HG03159 (cell line): Measurements from ENCODE around the gene VWA2.
A peak's percentile ranks its signal among the peaks of the same experiment; 100 is the strongest.

Source experiments
- ATAC-seq: cut with Tn5 transposase; IDR thresholded peaks from one replicate; pipeline ENCODE4 v1.9.1; 2021; ENCODE audit warnings: mild to moderate bottlenecking, moderate library complexity; ENCODE audit not compliant: unreplicated experiment

VWA2 gene

GRCh38 chr10:114293075-114293474, 54.0 kb downstream of the VWA2 start:
- no peak for ATAC-seq

GRCh38 chr10:114294549-114294948, 55.5 kb downstream of the VWA2 start:
- no peak for ATAC-seq

DNA sequence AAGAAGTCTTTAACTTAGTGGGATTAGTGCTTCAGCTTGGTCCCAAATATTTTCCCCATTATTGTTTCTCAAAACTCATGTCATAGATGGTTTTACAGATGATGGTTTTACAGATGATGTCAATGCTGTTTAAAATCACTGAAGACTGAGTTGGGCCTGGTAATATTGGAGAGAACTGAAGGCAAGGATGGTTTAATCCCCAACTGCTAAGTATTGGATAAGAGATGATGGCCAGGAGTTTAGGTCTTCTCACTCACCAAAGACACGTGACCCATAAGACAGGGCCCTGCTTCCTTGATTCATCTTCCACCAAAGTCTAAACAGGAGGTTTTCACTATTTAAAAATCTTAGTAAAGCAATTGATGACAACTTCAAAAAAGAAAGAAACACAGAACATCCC, 56.3 kb downstream of the VWA2 start:
- ATAC-seq: no peak

GRCh38 chr10:114297136-114297705, 58.2 kb downstream of the VWA2 start:
- ATAC-seq: no peak

- no peak for ATAC-seq
These were observed 61.1 kb downstream of the VWA2 start for GRCh38 chr10:114300036-114300645.

DNA sequence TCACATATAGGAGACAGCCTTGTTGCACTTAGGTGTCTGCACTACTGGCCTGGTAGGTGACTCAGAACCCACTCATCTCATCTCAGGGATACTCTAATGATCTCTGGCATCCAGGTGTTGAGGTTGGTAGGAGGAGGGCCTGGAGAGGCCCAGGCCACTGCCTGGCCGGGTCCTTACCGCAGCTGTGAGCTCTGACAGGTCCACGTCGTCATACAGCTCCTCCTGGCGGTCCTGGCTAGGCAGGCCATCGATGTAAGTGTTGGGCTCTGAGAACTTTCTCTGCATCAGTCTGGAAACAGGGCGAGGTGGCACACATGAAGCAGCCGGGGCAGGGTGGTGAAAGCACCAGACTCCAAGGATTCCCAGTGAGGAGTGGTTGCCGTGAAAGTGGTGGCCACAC, 62.1 kb downstream of the VWA2 start:
- ATAC-seq: no peak

- ATAC-seq: no peak
These were observed 63.1 kb downstream of the VWA2 start for GRCh38 chr10:114301951-114302710.

DNA sequence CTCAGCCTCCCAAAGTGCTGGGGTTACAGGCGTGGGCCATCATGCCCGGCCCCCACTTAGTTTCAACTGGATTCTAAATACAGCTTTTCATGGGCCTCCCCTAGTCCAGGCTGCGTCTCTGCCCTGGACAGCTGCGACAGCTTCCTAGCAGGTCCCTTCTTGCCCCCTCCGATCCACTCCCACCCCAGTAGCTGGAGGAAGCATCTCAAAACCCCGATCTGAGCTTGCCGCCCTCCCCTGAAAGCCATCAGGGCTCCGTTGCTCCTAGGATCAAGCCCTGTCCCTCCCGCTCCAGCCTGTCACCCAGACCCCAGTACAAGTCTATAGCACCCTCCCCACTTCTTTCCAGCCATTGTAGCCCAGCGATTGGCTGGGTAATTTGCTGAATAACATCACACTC, 64.5 kb downstream of the VWA2 start:
- peak; percentile 1 for ATAC-seq

DNA sequence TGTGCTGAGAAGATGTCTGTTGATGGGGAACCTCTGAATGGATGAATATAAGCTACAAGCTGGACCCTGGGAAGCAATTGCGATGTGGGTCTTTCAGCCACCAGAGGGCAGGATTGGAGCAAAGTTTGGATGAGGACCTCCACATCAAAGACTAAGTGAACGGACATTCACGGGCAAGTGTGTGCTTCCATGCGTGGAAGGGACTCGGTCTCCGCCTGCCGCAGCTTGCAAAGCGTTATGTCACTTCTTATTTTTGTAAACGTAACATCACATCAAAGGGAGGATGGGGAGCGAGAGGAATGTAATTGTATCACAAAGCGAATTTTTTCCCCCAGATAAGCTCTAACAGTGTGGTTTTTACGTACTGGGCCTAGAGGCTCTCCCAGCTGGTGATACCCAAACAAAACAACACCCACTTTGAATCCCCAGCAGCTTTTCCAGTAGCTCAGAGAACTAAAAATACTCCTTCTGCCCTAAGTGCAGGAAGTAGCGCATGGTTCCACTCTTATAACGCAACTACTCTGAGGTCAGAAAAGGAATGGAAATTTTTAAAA, 65.0 kb downstream of the VWA2 start:
- peak; percentile 79 for ATAC-seq

- ATAC-seq: peak; percentile 66
These were observed 65.7 kb downstream of the VWA2 start for GRCh38 chr10:114304571-114305421.

DNA sequence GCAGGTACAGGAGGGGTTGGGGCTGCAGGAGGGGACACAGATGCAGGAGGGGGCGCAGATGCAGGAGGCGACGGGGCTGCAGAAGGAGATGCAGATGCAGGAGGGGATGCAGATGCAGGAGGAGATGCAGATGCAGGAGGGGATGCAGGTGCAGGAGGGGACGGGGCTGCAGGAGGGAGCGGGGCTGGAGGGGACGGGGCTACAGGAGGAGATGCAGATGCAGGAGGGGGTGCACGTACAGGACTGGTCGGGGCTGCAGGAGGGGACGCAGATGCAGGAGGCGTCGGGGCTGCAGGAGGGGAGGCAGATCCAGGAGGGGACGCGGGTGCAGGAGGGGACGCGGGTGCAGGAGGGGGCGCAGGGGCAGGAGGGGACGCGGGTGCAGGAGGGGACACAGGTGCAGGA, 66.5 kb downstream of the VWA2 start:
- no peak for ATAC-seq

DNA sequence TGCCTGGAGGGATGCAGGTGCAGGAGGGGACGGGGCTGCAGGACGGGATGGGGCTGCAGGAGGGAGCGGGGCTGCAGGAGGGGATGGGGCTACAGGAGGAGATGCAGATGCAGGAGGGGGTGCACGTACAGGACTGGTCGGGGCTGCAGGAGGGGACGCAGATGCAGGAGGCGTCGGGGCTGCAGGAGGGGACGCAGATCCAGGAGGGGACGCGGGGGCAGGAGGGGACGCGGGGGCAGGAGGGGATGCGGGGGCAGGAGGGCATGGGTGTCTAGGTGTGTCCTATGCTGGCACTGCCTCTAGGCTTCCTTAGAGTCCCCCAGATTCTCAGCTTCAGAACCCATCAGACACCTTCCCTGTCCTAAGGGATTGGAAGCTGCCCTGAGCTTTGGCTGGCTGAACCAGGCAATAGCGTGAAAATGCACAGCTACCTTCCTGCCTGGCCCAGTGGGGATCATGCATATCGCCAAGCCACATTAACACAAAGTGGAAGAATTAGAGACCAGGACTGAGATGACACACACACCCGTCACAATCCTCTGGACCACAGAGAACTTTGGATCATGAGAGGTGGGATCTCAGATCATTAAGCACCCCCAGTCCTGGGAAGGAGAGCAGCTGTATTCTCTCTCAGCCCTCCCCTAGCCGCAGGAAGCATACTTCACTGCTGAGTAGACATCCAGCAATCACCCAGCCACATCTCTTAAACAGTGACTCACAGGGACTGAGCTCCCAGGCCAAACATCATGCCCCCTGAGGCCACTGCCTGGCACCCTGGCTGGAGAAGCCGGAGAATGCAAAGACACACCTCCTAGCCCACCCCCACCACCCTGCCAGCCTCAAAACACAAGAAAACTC, 67.3 kb downstream of the VWA2 start:
- no peak for ATAC-seq

DNA sequence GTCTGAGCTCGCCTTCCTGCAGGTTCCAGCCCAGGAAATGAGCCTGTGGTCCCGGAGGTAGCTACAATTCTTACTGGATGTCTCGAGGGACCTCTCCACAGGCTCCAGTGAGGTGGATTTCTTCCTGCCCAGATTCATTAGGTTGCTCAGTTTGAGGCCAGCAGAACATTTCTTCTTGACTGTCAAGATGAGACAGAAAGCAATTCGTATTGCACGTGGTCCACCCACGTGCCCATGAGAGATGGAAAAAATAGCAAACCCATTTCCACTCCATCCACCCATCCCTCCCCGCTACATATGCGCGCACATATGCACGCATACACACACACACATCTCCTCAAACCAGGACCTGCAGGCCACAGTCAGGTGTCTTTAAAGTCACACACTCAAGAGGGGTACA, 68.7 kb downstream of the VWA2 start:
- no peak for ATAC-seq

GRCh38 chr10:114308531-114309363, 69.7 kb downstream of the VWA2 start:
- ATAC-seq: no peak

DNA sequence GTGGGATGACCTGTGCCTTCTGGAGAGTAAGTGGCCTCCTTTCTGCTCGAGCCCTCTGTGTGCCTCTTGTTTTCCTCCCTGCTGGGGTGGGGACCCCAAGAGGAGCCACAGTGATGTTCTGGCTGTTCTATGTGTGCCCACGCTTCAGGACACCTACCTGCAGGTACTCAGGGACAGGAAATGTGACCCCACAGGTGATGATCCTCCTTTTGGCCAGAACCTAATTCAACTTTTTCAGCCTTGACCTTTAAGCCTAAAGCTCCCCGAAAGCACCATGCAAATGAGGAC, 70.3 kb downstream of the VWA2 start:
- ATAC-seq: no peak

DNA sequence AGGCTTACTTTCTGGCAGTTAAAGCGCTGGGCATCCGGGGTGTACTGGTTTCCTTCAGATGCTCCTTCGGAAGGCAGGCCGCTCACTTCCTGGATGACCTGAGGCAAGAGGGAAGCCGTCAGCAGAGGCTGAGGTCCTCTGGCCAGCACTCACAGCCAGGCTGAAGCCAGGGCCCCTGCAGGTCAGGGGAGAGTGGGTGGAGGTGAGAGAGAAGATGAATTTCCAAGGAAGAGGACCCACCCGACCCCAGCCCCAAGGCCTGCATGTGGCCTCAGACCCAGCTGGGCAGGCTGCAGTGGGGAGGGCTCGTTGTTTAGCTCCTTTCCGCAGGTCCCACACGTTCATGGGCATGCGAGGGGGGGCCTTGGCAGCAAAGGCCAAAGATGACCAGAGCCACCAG, 71.3 kb downstream of the VWA2 start:
- ATAC-seq: no peak

DNA sequence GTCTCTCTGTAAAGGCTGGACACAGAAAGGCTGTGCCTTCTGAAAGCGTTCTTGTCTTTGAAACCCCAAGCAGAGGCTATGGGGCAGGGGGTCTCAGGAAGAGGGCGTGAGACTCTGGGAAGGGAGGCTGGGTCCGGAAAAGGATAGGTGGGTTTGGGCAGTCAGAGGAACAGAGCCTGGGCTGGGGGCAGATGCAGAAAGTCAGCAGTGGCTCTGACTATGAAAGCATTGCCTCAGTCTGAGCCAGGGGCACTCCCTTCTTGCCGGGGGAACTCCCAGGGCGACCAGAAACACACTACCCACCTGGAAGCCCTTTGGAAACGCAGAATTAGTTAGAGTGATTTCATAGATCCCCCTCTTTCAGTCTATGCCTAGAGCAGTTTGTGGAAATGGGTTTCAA, 72.0 kb downstream of the VWA2 start:
- ATAC-seq: no peak

GRCh38 chr10:114311496-114312209, 72.6 kb downstream of the VWA2 start:
- ATAC-seq: no peak

- no peak for ATAC-seq
These were observed 74.1 kb downstream of the VWA2 start for GRCh38 chr10:114313139-114313538.
